Adrenal gland (tissue), 12 donors: ENCODE results near the gene BTBD7. TPM values are rescaled to one million over a fixed set of nuclear protein-coding genes. Genes with fewer than 3 reads are reported as not detected.
"Not testable (repeated sequence)": the region's sequence is repeated elsewhere in the genome, so short reads cannot be mapped to it uniquely, and the experiment has no call there.

Experiments used
- DNase-seq, 7 donors: peaks; one replicate each; pipeline ENCODE4 v3.0.0-alpha.2; 2019 to 2020
- H3K27ac ChIP-seq, 5 donors: fragments of 200-600 bp; sonication (generic) in 4 of 5; 1 replicate in 3 of 5; 2 replicates in 2 of 5; pipeline versions ENCODE4 v1.5.1 to v1.8.0; 2016 to 2020; ENCODE audit warnings: mild to moderate bottlenecking in 1 of 5
- H3K27me3 ChIP-seq: fragments of 200-600 bp; 2 replicates; pipeline ENCODE4 v1.8.0; 2021
- H3K36me3 ChIP-seq, 2 donors: fragments of 200-600 bp; replicated peaks in 1 of 2; 1 replicate in 1 of 2; 2 replicates in 1 of 2; pipeline versions ENCODE4 v1.5.1 to v1.8.0; 2018 to 2022
- H3K4me1 ChIP-seq, 2 donors: fragments of 200-600 bp; replicated peaks in 1 of 2; 1 replicate in 1 of 2; 2 replicates in 1 of 2; pipeline versions ENCODE4 v1.5.1 to v1.8.0; 2018 to 2021
- H3K4me3 ChIP-seq, 4 donors: fragments of 200-600 bp; sonication (generic) in 3 of 4; one replicate each; pipeline ENCODE4 v1.5.1; 2016 to 2018
- H3K9me3 ChIP-seq, 3 donors: fragments of 200-600 bp; sonication (generic) in 1 of 3; replicated peaks in 1 of 3; 1 replicate in 2 of 3; 2 replicates in 1 of 3; pipeline versions ENCODE4 v1.5.1 to v1.8.0; 2016 to 2021
- POLR2A ChIP-seq, 2 donors: fragments of 450-650 bp; IDR thresholded peaks; one replicate each; pipeline ENCODE4 v1.6.1; 2017; ENCODE audit warnings: antibody characterized with exemption in 2 of 2, mild to moderate bottlenecking in 2 of 2, moderate library complexity in 1 of 2
- WGBS, 4 donors: extraction: QIAGEN DNeasy Blood & Tissue Kit in 2 of 4; methylation state at CpG; one replicate each; pipeline versions ENCODE4 v1.1.5 to v1.1.7; 2013 to 2017; 5-methylcytosine and 5-hydroxymethylcytosine counted together
- intact Hi-C, 2 donors: fragments of 100-400 bp; cut with DNase I; formaldehyde crosslinking; loops; one replicate each; pipeline versions ENCODE4 v1.14.1 to v1.15.0; 2022 to 2023
- polyA plus RNA-seq, 3 donors: library from polyadenylated mRNA; stranded (reverse); fragments of 200-250 nt in 2 of 3; fragments of 350-450 nt in 1 of 3; fragmentation: Illumina TruSeq in 1 of 3; extraction: RNeasy Lipid Tissue Mini Kit (QIAGEN cat#74804) in 1 of 3; gene quantifications; one replicate each; pipeline ENCODE4 v1.2.3, GENCODE V29; 2013 to 2014
- total RNA-seq, 9 donors: library from RNA; depleted of rRNA in 4 of 9; stranded (reverse); fragments of >200 nt in 4 of 9; fragments of 120-200 nt in 1 of 9; fragmentation: NEBNext Ultra II Directional in 1 of 9; extraction: Animal tissue kit (Norgen Biotek cat#: 25700) in 1 of 9; gene quantifications; one replicate each; pipeline versions ENCODE4 v1.1.0 to v1.2.4, GENCODE V29; 2013 to 2023
- TF ChIP-seq, protein P1 (sequence below), 6 experiments: fragments of 450-650 bp in 4 of 6; fragments of 200-600 bp in 2 of 6; sonication (generic) in 1 of 6; IDR thresholded peaks; 1 replicate in 5 of 6; 2 replicates in 1 of 6; pipeline versions ENCODE4 v1.5.1 to v1.8.0; 2016 to 2021; ENCODE audit warnings: antibody characterized with exemption in 6 of 6, mild to moderate bottlenecking in 2 of 6, moderate library complexity in 1 of 6
- donor health status: healthy with polysubstance abuse.
- donor health status: Bipolar disorder and iron deficiency.
- donor health status: DM: yes; HTN: yes; CAD: no.
- donor health status: DM: no; HTN: no; CAD: no.
- donor health status: DM: no; HTN: no; CAD: no.
- donor health status: DM: yes; HTN: yes; CAD: no.

BTBD7 gene
- total and polyA plus RNA-seq, 12 donors, result 7.4 to 41.0 (median 17.4) TPM

DNA sequence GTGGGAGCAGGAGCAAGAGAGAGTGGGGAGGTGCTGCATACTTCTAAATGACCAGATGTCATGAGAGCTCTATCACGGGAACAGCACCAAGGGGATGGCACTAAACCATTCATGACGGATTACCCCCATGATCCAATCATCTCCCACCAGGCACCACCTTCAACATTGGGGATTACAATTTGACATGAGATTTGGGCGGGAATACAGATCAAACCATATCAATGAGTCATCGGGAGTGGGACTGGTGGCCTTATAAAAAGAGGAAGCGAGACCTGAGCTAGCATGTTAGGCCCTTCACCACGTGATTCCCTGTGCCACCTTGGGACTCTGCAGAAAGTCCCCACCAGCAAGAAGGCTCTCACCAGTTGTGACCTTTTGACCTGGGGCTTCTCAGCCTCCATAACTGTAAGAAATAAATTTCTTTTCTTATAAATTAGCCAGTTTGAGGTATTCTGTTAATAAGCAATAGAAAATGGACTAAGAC is 42.9 kb upstream of the BTBD7 start:
- no peaks in the 10 kb centered on the region for H3K27me3 ChIP-seq
- no peaks in the 10 kb centered on the region for H3K9me3 ChIP-seq
- TF ChIP-seq, protein P1, sequence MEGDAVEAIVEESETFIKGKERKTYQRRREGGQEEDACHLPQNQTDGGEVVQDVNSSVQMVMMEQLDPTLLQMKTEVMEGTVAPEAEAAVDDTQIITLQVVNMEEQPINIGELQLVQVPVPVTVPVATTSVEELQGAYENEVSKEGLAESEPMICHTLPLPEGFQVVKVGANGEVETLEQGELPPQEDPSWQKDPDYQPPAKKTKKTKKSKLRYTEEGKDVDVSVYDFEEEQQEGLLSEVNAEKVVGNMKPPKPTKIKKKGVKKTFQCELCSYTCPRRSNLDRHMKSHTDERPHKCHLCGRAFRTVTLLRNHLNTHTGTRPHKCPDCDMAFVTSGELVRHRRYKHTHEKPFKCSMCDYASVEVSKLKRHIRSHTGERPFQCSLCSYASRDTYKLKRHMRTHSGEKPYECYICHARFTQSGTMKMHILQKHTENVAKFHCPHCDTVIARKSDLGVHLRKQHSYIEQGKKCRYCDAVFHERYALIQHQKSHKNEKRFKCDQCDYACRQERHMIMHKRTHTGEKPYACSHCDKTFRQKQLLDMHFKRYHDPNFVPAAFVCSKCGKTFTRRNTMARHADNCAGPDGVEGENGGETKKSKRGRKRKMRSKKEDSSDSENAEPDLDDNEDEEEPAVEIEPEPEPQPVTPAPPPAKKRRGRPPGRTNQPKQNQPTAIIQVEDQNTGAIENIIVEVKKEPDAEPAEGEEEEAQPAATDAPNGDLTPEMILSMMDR (IDR thresholded peaks at IDR 0.05), result no peak
- no peak for TF ChIP-seq POLR2A (IDR thresholded peaks at IDR 0.05)
- intact Hi-C loops, result no loop called here
- no peak for DNase-seq
- H3K4me3 ChIP-seq, result no peak overlapping the region
- H3K27ac ChIP-seq, result no peak overlapping the region
- no peaks in the 10 kb centered on the region for H3K4me1 ChIP-seq
- no peaks in the 10 kb centered on the region for H3K36me3 ChIP-seq
- WGBS, 4 donors, result 75 to 92% (median 81%) methylated on average over 6 of the region's 6 CpGs

DNA sequence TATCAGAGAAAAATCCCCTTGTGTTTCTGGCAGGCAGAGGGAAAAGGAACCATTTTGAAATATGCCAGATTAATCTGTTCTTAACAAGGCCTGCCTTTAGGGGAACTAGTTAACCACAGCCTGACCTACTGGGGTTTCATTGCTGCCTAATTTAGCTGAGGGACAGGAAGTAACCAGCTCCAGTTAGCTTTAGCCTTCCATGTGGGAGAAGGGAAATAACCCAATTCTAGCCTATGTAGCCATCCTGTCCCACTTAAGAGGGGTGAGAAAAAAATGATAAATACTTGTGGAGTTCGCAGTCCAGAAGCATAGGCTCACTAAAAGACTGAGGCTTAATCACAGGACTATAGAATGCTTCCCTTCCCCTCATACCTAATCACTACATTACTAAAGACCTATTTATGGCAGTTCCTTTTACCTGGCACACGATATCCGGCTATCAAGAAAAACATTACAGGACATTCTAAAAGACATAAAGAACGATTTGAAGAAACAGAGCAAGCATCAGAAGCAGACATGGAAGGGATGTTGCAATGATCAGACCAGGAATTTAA is 37.0 kb upstream of the BTBD7 start:
- Histone ChIP-seq H3K27me3 (no peaks in the 10 kb centered on the region), H3K36me3 (no peaks in the 10 kb centered on the region), H3K4me3 (no peak overlapping the region), H3K4me1 (no peaks in the 10 kb centered on the region), H3K9me3 (no peaks in the 10 kb centered on the region), H3K27ac (no peak overlapping the region)
- 58 to 73% (median 65%) methylated on average over 4 of the region's 4 CpGs for WGBS, 4 donors
- intact Hi-C loops, result no loop called here
- DNase-seq, result no peak
- TF ChIP-seq, protein P1 (IDR thresholded peaks at IDR 0.05), result no peak
- no peak for TF ChIP-seq POLR2A (IDR thresholded peaks at IDR 0.05)

DNA sequence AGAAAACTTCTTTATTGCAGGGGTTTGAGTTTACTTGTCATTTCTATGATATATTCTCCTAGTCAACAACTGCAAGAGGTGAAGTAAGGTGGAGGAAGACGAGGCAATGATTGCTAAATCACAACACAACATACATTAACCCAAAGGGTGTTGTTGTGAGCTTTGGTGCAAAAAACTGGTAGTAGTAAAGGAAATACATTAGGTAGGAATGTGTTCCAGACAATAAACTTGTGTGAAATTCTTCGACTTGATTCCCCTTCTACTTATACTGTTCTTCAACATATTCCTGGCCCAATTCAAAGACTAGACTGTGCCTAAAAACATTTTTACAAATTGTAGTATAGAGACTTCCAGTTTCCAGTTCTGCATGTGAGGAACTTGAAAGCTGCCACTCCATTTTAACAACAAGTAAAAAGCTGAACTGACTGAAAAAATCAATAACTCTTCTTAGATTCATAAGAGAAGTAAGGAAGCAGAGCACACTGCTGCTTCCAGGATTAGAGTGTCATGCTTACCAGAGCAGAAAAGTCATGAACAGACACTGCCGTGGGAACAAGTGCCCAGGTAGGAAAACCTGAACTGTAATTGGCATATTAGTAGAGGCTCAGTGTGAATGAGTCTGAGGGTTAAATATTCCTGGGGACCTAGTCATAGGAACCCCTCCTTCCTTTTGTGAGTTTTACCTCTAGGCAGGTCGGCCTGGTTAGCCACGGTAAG is 36.3 kb upstream of the BTBD7 start:
- no peaks in the 10 kb centered on the region for H3K9me3 ChIP-seq
- 65 to 71% (median 68%) methylated on average over 5 of the region's 5 CpGs for WGBS, 4 donors
- H3K4me1 ChIP-seq, result no peaks in the 10 kb centered on the region
- TF ChIP-seq, protein P1 (IDR thresholded peaks at IDR 0.05), result no peak
- TF ChIP-seq POLR2A (IDR thresholded peaks at IDR 0.05), result no peak
- no peak for DNase-seq
- no peak overlapping the region for H3K27ac ChIP-seq
- no peaks in the 10 kb centered on the region for H3K36me3 ChIP-seq
- no peaks in the 10 kb centered on the region for H3K27me3 ChIP-seq
- H3K4me3 ChIP-seq, result no peak overlapping the region
- intact Hi-C loops, result no loop called here

DNA sequence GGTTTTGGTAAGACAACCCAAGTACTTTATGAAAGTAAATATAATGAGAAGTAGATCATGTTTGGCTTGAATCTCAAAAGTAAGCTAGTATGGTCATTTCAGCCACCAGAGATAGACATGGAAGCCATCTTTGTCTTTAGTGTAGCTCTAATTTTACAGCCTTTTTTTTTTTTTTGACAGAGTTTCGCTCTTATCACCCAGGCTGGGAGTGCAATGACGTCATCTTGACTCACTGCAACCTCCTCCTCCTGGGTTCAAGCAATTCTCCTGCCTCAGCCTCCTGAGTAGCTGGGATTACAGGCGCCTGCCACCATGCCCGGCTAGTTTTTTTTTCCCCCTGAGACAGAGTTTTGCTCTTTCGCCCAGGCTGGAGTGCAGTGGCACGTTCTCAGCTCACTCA is 22.0 kb upstream of the BTBD7 start:
- H3K9me3 ChIP-seq, intact Hi-C loops: not testable (repeated sequence)
- 81 to 86% (median 83%) methylated on average over 6 of the region's 6 CpGs for WGBS, 4 donors

DNA sequence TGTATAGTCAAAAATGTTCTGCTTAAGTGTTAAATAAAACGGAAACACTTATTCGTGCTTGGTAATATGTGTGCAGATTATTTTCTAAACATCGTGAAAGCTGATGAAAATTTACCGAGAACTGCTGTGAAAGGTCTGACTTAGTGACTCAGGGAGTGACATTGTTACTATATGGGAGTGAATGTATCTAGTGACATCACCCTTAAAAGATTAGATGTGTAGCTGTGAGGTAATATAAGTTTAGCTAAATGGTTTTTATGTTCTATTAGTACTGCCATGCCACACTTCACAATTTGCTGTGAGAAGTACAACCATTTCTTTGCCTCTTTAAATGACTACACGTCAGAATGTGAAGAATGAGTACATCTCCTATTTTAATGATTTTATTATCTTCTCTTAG is 15.5 kb upstream of the BTBD7 start:
- Histone ChIP-seq H3K9me3 (no peaks in the 10 kb centered on the region), H3K4me3 (no peak overlapping the region), H3K4me1 (no peaks in the 10 kb centered on the region), H3K27me3 (no peaks in the 10 kb centered on the region), H3K36me3 (no peaks in the 10 kb centered on the region), H3K27ac (no peak overlapping the region)
- DNase-seq, result no peak
- no peak for TF ChIP-seq POLR2A (IDR thresholded peaks at IDR 0.05)
- TF ChIP-seq, protein P1 (IDR thresholded peaks at IDR 0.05), result no peak
- WGBS, 4 donors, result 88 to 90% (median 89%) methylated on average over 5 of the region's 5 CpGs
- intact Hi-C loops, result no loop called here

More for the DNA sequence above, 22.0 kb upstream of the BTBD7 start:
- DNase-seq, H3K27ac ChIP-seq, H3K27me3 ChIP-seq, H3K4me3 ChIP-seq, H3K4me1 ChIP-seq, H3K36me3 ChIP-seq: not testable (repeated sequence)
